ENCODE measurements around the gene STAT6. TPM values are rescaled to one million over a fixed set of nuclear protein-coding genes. Genes with fewer than 3 reads are reported as not detected.

STAT6 gene
- polyA plus RNA-seq, 10 donors = 32.6 to 53.5 (median 40.8) TPM

- DNase-seq = peak in 2 of 3 donors; percentile 63 to 88
Measured at GRCh38 chr12:57148469-57149244, 37.5 kb upstream of the STAT6 start.

- DNase-seq = no peak
Measured at GRCh38 chr12:57146961-57147944, 36.1 kb upstream of the STAT6 start, which contains the start of gene LRP1-AS. LRP1-AS (minus strand) TSS chr12:57147619.

GRCh38 chr12:57146092-57146491, 34.9 kb upstream of the STAT6 start:
- DNase-seq = no peak

- no peak for DNase-seq
Measured at GRCh38 chr12:57145460-57146059, 34.4 kb upstream of the STAT6 start.

GRCh38 chr12:57143454-57143853, 32.3 kb upstream of the STAT6 start:
- no peak for DNase-seq

- DNase-seq = no peak
Measured at GRCh38 chr12:57142727-57143126, 31.6 kb upstream of the STAT6 start.

- DNase-seq = peak in 2 of 3 donors; percentile 62 to 82
Measured at GRCh38 chr12:57142121-57142520, 31.0 kb upstream of the STAT6 start.

- no peak for DNase-seq
Measured at GRCh38 chr12:57141249-57141648, 30.1 kb upstream of the STAT6 start.

- DNase-seq = no peak
Measured at GRCh38 chr12:57139796-57140649, 28.9 kb upstream of the STAT6 start.

GRCh38 chr12:57138526-57139272, 27.5 kb upstream of the STAT6 start:
- peak in 1 of 3 donors; percentile 48 for DNase-seq

- peak in 2 of 3 donors; percentile 89 to 97 for DNase-seq
Measured at GRCh38 chr12:57135527-57136326, 24.6 kb upstream of the STAT6 start.

GRCh38 chr12:57134949-57135348, 23.8 kb upstream of the STAT6 start:
- DNase-seq = no peak

GRCh38 chr12:57133916-57134315, 22.8 kb upstream of the STAT6 start:
- DNase-seq = peak in 1 of 3 donors; percentile 53

- DNase-seq = peak in 1 of 3 donors; percentile 34
Measured at GRCh38 chr12:57133013-57133569, 21.9 kb upstream of the STAT6 start.

- DNase-seq = no peak
Measured at GRCh38 chr12:57131896-57132744, 21.0 kb upstream of the STAT6 start.

GRCh38 chr12:57130941-57131340, 19.8 kb upstream of the STAT6 start:
- no peak for DNase-seq

- DNase-seq = peak in 1 of 3 donors; percentile 52
Measured at GRCh38 chr12:57129889-57130288, 18.7 kb upstream of the STAT6 start.

GRCh38 chr12:57129321-57129842, 18.2 kb upstream of the STAT6 start:
- DNase-seq = peak in 1 of 3 donors; percentile 63
